Neural progenitor cell (in vitro differentiated cells): ENCODE measurements around the gene PRRC2A. TPM values are rescaled to one million over a fixed set of nuclear protein-coding genes. Genes with fewer than 3 reads are reported as not detected.

Source experiments
- DNase-seq: peaks from one replicate; pipeline ENCODE4 v3.0.0-alpha.2; 2016; ENCODE audit warnings: low spot score
- H2AFZ ChIP-seq: fragments of 200-600 bp; sonication (generic); replicated peaks from 2 replicates; pipeline ENCODE4 v1.6.1; 2016; ENCODE audit warnings: antibody characterized with exemption
- H3F3A ChIP-seq: fragments of 200-600 bp; sonication (generic); 2 replicates; pipeline ENCODE4 v1.6.1; 2016; ENCODE audit warnings: antibody characterized with exemption, low read depth
- H3K27ac ChIP-seq: fragments of 200-600 bp; sonication (generic); 2 replicates; pipeline ENCODE4 v1.5.1; 2016; ENCODE audit warnings: mild to moderate bottlenecking
- H3K27me3 ChIP-seq: fragments of 200-600 bp; sonication (generic); 2 replicates; pipeline ENCODE4 v1.6.1; 2016; ENCODE audit warnings: mild to moderate bottlenecking, moderate library complexity
- H3K36me3 ChIP-seq: fragments of 200-600 bp; sonication (generic); 2 replicates; pipeline ENCODE4 v1.5.1; 2016
- H3K4me1 ChIP-seq: fragments of 200-600 bp; sonication (generic); 2 replicates; pipeline ENCODE4 v1.6.1; 2016; ENCODE audit warnings: mixed run types
- H3K4me2 ChIP-seq: fragments of 200-600 bp; sonication (generic); 2 replicates; pipeline ENCODE4 v1.6.1; 2016
- H3K4me3 ChIP-seq: fragments of 200-600 bp; sonication (generic); 2 replicates; pipeline ENCODE4 v1.5.1; 2016
- H3K79me2 ChIP-seq: fragments of 200-600 bp; sonication (generic); 2 replicates; pipeline ENCODE4 v1.6.1; 2016; ENCODE audit warnings: low read depth
- H3K9ac ChIP-seq: fragments of 200-600 bp; sonication (generic); 2 replicates; pipeline ENCODE4 v1.6.1; 2016
- H3K9me3 ChIP-seq: fragments of 200-600 bp; sonication (generic); 2 replicates; pipeline ENCODE4 v1.5.1; 2016; ENCODE audit warnings: low read depth
- H4K20me1 ChIP-seq: fragments of 200-600 bp; sonication (generic); 2 replicates; pipeline ENCODE4 v1.6.1; 2016; ENCODE audit warnings: low read depth
- H3K27ac Mint-ChIP-seq: 3 replicates; pipeline ENCODE4 v1.8.0; 2021; ENCODE audit warnings: mixed read lengths
- H3K27me3 Mint-ChIP-seq: 2 replicates; pipeline ENCODE4 v1.8.0; 2022; ENCODE audit warnings: low read depth, mild to moderate bottlenecking, inconsistent platforms, moderate library complexity, mixed read lengths; ENCODE audit not compliant: insufficient read depth
- H3K36me3 Mint-ChIP-seq: 3 replicates; pipeline ENCODE4 v1.8.0; 2021; ENCODE audit warnings: mixed read lengths
- H3K4me1 Mint-ChIP-seq: 3 replicates; pipeline ENCODE4 v1.8.0; 2021; ENCODE audit warnings: mixed read lengths
- H3K4me3 Mint-ChIP-seq: 3 replicates; pipeline ENCODE4 v1.8.0; 2021; ENCODE audit warnings: mild to moderate bottlenecking, moderate library complexity, mixed read lengths
- H3K9me3 Mint-ChIP-seq: 3 replicates; pipeline ENCODE4 v1.8.0; 2020; ENCODE audit warnings: mixed read lengths
- EZH2 ChIP-seq: fragments of 200-600 bp; sonication (generic); IDR thresholded peaks from 2 replicates; pipeline ENCODE4 v1.6.1; 2017; ENCODE audit warnings: antibody characterized with exemption, mild to moderate bottlenecking, moderate library complexity
- EZH2phosphoT487 ChIP-seq: fragments of 200-600 bp; sonication (generic); IDR thresholded peaks from 2 replicates; pipeline ENCODE4 v1.6.1; 2017; ENCODE audit warnings: antibody characterized with exemption
- total RNA-seq: library from RNA; depleted of rRNA; stranded (reverse); fragments of >200 nt; gene quantifications from 2 replicates; pipeline ENCODE4 v1.2.3, GENCODE V29; 2015; ENCODE audit warnings: low replicate concordance
- TF ChIP-seq, protein P1 (sequence below): fragments of 200-600 bp; sonication (generic); IDR thresholded peaks from 2 replicates; pipeline ENCODE4 v1.5.1; 2017; ENCODE audit warnings: antibody characterized with exemption, mild to moderate bottlenecking

PRRC2A gene
- total RNA-seq, 1 donor from 2014 or later = 55.5 TPM

DNA sequence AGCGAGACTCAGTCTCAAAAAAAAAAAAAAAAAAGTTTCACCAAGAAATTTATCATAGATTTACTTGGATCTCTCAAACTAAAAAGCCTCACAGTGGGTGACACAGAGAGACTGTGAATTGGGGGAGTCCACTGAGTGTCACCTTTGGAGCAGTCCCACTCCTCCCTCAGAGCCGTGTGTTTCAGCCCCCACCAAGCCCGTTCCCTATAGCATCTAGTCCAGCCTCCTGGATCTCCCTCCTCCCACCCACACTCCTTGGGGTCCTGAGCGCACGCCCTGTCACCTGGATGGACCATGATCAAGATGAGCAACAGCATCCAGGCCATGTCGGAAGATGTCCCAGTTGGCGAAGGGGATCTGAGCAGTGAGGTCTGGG lies 28.1 kb upstream of the PRRC2A start:
- peaks cover 2% of the 10 kb centered on the region for H3K4me1 Mint-ChIP-seq
- Histone ChIP-seq H2AFZ (no peak overlapping the region), H3K27ac (no peak overlapping the region), H3F3A (no peaks in the 10 kb centered on the region), H3K27me3 (no peaks in the 10 kb centered on the region), H3K4me1 (no peaks in the 10 kb centered on the region), H3K4me2 (no peak overlapping the region), H3K36me3 (no peaks in the 10 kb centered on the region), H3K9ac (no peak overlapping the region), H3K9me3 (no peaks in the 10 kb centered on the region), H3K4me3 (no peak overlapping the region), H3K79me2 (no peaks in the 10 kb centered on the region), H4K20me1 (no peaks in the 10 kb centered on the region)
- H3K4me3 Mint-ChIP-seq = no peak overlapping the region
- no peaks in the 10 kb centered on the region for H3K9me3 Mint-ChIP-seq
- no peak overlapping the region for H3K27ac Mint-ChIP-seq
- no peaks in the 10 kb centered on the region for H3K36me3 Mint-ChIP-seq
- no peak for DNase-seq
- H3K27me3 Mint-ChIP-seq = peaks cover 7% of the 10 kb centered on the region
- TF ChIP-seq EZH2phosphoT487 (no peak), EZH2 (no peak)
- TF ChIP-seq, protein P1, sequence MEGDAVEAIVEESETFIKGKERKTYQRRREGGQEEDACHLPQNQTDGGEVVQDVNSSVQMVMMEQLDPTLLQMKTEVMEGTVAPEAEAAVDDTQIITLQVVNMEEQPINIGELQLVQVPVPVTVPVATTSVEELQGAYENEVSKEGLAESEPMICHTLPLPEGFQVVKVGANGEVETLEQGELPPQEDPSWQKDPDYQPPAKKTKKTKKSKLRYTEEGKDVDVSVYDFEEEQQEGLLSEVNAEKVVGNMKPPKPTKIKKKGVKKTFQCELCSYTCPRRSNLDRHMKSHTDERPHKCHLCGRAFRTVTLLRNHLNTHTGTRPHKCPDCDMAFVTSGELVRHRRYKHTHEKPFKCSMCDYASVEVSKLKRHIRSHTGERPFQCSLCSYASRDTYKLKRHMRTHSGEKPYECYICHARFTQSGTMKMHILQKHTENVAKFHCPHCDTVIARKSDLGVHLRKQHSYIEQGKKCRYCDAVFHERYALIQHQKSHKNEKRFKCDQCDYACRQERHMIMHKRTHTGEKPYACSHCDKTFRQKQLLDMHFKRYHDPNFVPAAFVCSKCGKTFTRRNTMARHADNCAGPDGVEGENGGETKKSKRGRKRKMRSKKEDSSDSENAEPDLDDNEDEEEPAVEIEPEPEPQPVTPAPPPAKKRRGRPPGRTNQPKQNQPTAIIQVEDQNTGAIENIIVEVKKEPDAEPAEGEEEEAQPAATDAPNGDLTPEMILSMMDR = no peak

DNA sequence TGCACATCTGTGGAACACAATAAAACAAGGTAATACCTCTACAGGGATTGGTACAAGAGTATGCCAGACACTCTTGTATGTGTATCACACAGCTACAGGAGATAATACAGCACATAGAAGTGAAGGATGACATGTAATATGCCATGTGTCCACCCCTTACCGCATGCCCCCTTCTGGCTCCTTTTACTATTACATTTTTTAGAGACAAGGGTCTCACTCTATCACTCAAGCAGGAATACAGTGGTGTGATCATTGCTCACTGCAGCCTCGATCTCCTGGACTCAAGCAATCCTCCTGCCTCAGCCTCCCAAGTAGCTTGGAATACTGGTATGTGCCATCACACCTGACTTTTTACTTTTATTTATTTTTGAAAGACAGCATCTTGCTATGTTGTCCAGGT lies 23.5 kb upstream of the PRRC2A start:
- Histone ChIP-seq H3F3A (no peaks in the 10 kb centered on the region), H3K36me3 (no peaks in the 10 kb centered on the region), H3K4me2 (no peak overlapping the region), H3K27ac (no peak overlapping the region), H3K4me1 (no peaks in the 10 kb centered on the region), H3K9ac (no peak overlapping the region), H3K4me3 (no peak overlapping the region), H3K79me2 (no peaks in the 10 kb centered on the region), H3K9me3 (no peaks in the 10 kb centered on the region), H4K20me1 (no peaks in the 10 kb centered on the region), H3K27me3 (no peaks in the 10 kb centered on the region), H2AFZ (no peak overlapping the region)
- no peak for TF ChIP-seq EZH2
- TF ChIP-seq, protein P1 = peak; percentile 50
- Mint-ChIP-seq H3K4me3 (no peak overlapping the region), H3K27me3 (peaks cover 11% of the 10 kb centered on the region), H3K27ac (no peak overlapping the region), H3K4me1 (peaks cover 6% of the 10 kb centered on the region), H3K36me3 (no peaks in the 10 kb centered on the region), H3K9me3 (no peaks in the 10 kb centered on the region)
- peak; percentile 40 for DNase-seq

DNA sequence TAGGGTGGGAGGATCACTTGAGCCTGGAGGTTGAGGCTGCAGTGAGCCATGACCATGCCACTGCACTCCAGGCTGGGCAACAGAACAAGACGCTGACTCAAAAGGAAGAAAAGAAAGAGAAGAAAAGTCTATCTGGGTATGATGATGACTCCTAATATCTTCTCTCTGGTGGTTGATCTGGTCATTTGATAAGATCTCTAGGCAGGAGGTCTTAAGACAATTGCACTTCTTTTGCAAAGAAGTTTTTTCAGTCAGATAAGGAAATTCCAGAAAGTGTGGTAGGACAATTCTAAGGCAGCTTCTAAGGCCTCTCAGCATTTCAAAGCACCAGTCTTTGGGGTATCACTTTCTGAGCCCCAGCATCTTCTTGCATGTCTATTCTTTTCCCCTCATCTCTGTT lies 13.2 kb upstream of the PRRC2A start:
- Histone ChIP-seq H3K4me1 (no peaks in the 10 kb centered on the region), H2AFZ (no peak overlapping the region), H3K4me3 (no peak overlapping the region), H3K36me3 (no peaks in the 10 kb centered on the region), H3K9me3 (no peaks in the 10 kb centered on the region), H3K27me3 (no peaks in the 10 kb centered on the region), H3K4me2 (no peak overlapping the region), H4K20me1 (no peaks in the 10 kb centered on the region), H3K79me2 (no peaks in the 10 kb centered on the region), H3K27ac (no peak overlapping the region), H3F3A (no peaks in the 10 kb centered on the region), H3K9ac (no peak overlapping the region)
- H3K36me3 Mint-ChIP-seq = no peaks in the 10 kb centered on the region
- TF ChIP-seq, protein P1 = no peak
- TF ChIP-seq EZH2phosphoT487 (no peak), EZH2 (no peak)
- no peaks in the 10 kb centered on the region for H3K9me3 Mint-ChIP-seq
- no peak for DNase-seq
- no peak overlapping the region for H3K4me3 Mint-ChIP-seq
- H3K27ac Mint-ChIP-seq = no peak overlapping the region
- no peaks in the 10 kb centered on the region for H3K27me3 Mint-ChIP-seq
- no peaks in the 10 kb centered on the region for H3K4me1 Mint-ChIP-seq
